ENCODE results near the gene CDKAL1.

CDKAL1 gene

GRCh38 chr6:20827798-20828197 is 293.5 kb downstream of the CDKAL1 start:
- DNase-seq = no peak

DNA sequence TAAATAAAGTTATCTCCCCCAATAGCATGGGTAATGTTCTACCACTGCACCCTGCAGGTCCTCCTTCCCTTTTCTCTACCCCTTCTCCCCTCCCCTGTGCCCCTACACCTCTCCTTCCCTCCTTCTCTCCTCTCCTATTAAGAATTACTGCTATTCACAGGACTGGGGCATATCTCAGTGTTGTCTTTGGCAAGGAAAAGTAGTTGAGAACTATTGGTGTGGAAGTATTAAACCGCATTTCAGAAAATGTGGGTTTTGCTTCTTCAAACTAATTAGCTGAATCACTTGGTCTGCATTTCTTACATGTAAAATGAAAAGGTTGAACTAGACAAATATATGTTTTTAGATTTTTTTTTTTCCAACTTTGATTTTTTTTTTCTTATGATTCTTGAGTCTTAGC is 296.3 kb downstream of the CDKAL1 start:
- no peak for DNase-seq

- DNase-seq = peak in 6 of 58 donors; percentile 1 to 49 (median 2)
These were observed 297.0 kb downstream of the CDKAL1 start for GRCh38 chr6:20831251-20831650.

- DNase-seq = no peak
These were observed 299.7 kb downstream of the CDKAL1 start for GRCh38 chr6:20833881-20834515.

DNA sequence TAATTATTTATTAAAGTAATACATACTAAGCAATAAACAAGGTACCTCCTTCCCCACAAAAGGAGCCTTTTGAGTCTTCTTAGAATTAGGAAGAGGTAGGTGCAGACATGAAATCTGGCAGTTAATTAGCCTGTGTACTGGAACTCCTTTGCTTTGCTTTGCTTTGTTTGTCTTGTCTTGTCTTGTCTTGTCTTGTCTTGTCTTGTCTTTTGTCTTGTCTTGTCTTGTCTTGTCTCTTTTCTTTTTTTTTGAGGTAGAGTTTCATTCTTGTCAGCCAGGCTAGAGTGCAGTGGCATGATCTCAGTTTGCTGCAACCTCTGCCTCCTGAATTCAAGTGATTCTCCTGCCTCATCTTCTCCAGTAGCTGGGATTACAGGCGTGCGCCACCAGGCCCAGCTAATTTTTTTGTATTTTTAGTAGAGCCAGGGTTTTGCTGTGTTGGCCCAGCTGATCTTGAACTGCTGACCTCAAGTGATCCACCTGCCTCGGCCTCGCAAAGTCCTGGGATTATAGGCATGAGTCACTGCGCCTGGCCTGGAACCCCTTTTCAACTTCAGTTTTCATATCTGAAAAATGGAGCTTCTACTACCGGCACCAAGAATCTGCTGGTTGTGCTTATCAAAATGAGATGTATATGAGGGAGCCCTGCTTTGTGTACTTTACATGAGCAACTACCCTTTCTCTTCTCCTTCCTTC is 301.2 kb downstream of the CDKAL1 start:
- no peak for DNase-seq

DNA sequence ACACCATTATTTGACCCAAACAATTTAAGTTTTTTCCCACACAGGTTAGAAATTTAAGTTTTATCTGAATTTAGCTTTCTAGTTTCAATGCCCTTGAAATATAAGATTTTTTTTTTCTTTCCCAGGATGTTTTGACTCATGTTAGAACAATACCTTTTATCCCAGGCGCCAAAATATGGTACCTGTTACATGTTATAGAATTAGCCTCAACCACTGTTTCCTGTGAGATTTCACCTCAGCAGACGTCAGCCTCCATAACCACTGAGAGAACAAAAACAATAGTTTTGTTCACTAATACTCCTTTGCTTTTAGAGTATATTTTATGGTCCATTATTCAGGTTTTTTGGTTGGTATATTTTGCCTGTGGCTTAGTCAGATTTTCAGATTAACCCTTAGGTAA is 302.9 kb downstream of the CDKAL1 start:
- DNase-seq = no peak

DNA sequence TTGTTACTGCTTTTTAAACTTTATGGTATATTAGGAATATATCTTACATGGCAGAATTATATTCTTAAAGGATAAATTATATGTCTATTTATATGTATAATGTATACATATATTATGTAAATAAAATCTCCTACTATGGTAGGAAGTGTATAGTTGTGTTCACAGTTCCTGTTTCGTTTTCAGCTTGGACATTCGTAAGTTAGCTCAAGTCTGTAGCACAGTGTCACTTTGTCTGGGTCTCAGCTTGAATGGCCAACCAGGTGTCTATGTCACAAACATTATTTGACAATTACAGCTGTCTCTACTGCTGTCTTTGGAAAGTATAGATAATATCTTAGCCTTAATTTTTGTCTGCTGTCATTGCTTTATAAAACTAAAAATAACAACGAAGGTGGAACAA is 303.9 kb downstream of the CDKAL1 start:
- no peak for DNase-seq

GRCh38 chr6:20839630-20840029 is 305.4 kb downstream of the CDKAL1 start:
- DNase-seq = no peak

GRCh38 chr6:20840675-20841074 is 306.4 kb downstream of the CDKAL1 start:
- DNase-seq = no peak

GRCh38 chr6:20841806-20842205 is 307.5 kb downstream of the CDKAL1 start:
- DNase-seq = peak in 1 of 58 donors; percentile 45

DNA sequence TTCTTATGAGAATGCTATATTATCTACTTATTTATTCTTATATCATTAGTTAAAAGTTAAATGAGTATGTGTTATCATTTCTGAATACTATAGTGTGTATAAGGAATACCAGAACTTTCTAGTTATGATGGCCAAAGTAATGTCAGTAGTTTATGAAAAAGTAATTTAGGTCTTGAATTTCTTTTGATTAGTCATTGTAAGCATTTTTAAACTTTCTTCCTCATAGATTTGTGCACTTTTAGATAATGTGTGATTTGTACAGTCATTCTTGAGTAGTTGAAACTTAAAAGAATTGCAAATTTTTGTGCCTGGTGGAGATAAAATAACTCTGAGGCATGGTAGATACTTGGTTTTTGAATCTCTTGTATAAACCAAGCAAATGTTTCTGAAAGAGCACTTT is 311.3 kb downstream of the CDKAL1 start:
- no peak for DNase-seq

DNA sequence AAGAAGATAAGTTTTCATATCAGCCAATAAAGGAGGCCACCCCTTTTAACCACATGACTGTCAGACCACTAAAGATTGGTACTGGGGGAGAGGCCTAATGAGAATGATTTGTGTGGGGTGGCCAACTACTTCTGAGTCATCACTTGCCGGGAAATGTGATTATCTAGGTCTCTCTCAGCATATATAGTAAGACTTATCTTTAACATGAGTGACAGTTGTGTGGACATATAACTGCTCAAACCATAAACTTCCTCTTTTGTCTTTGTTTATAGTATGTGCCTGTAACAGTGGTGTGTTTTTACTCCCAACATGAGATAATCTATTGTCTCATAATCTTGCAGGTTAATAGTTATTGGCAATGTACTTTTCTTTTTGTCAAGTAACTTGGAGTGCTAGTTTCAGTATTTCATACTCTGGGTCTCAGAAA is 312.4 kb downstream of the CDKAL1 start:
- no peak for DNase-seq

GRCh38 chr6:20847904-20848303 is 313.6 kb downstream of the CDKAL1 start:
- no peak for DNase-seq

DNA sequence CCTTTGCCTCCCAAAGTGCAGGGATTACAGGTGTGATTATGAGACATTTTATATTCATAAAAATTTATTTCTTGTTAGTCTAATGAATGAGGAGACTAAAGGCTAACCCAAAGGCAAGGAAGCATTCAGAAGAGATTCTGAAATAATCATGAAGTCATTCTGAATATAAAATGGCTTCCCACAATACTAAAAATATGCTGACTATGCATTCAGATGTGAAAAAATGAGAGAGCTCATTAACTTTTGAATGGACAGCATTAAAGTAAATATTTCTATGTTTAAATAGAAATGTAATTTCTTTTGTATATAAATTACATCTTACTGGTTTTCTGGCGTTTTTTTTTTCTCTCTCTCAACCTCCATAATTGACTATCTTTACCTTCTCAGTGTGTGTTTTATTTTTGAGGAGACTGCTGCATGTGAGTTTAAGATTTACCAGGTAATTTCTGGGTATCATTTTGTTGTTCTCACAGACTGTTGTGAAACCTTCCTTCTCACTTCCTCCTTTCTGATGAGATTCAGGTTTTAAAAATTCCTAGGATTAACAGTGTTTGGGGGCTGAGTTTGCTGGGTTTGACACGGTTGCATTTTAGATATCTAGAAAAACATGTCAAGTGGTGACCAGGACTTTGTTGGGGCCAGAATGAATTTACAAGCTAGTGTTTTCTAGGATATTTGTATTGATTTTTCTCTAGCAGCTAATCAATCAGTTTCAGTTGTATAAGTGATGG is 316.6 kb downstream of the CDKAL1 start:
- no peak for DNase-seq

DNA sequence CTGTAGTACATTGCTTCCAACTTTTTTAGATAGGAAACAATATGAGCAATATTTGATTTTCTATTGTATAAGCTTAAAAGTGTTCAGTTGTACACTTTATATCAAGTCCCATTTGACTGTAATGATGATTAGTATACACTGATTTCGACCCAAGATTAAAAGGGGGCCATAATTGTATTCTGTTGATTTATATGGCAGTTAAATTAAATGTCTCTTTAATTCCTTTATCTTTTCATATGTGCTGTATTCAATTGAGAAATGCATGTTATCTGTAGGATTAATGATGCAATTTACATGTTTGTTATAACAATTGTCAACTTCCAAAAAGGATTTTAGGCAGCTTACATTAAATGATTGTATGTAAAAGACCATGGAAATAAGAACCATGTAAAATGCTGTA is 317.5 kb downstream of the CDKAL1 start:
- DNase-seq = no peak

DNA sequence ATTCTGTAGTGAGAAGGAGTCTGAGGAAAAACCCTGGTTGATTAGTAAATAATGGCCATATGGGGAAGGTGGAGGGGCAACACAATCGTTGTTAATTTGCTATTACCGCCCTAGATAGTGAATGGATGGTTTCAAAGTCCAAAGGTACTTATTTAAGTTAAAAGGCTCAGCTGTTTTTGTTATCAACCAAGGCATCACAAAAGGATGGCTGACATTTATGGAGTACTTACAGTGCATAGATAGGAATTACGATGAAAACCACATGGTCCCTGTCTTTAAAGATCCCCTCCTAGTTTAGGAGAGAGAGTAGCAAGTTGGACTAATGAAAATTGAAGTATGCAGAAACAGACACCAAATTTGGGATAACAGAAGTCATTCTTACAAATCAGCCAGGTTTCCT is 319.6 kb downstream of the CDKAL1 start:
- DNase-seq = no peak

DNA sequence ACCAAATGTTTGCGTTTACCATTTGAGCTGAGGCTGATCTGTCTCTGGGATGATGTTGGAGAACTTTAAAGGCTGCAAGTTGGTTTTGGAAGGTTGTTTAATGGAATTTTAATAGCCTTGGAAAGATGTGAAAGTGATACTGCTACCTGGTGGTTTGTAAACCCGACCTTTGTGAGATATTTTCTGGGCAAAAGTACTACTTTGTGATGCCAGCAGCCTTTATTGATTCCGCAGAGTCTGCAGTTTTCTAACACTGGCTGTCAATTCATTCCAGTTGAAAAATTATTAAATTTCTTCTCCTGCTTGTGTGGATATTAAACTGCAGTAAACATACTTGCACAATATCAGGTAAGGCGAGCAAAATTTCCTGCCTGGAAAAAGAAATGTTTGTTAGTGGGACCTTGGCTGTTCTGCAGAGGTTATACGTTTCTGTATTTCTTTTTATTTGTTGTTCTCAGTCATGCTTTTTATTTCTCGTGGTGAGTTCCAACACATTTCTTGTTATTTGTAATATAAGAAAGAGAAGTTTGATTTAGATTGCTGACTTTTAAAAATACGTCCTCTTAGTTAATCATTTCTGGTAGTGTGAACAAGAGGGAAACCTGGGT is 322.5 kb downstream of the CDKAL1 start:
- no peak for DNase-seq

DNA sequence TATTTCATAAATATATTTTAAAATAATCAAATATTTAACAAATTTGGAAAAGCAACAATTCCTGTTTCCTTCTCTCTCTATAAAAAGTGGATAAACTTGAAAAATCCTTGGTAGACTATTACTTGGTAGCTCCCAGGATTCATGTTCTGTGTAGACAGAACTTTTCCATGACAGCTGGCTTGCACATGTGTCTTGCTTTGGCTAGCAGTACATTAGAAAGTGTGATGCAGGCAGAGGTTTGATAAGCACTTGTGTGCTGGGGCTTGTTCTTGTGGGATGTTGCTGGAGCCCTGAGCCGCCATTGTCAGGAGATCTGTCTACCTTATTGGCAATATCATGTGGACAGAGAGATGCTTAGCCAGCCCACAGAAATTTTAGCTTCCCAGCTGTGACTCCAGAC is 327.2 kb downstream of the CDKAL1 start:
- DNase-seq = no peak

- DNase-seq = no peak
These were observed 331.8 kb downstream of the CDKAL1 start for GRCh38 chr6:20866036-20866435.

- DNase-seq = no peak
These were observed 332.9 kb downstream of the CDKAL1 start for GRCh38 chr6:20866935-20867703.

GRCh38 chr6:20868397-20869096 is 334.3 kb downstream of the CDKAL1 start:
- DNase-seq = peak in 5 of 58 donors; percentile 1 to 7 (median 1)

All from anterior cingulate cortex (tissue), 58 donors.